Osteocyte (in vitro differentiated cells): Measurements from ENCODE around the gene WDR6. TPM values are rescaled to one million over a fixed set of nuclear protein-coding genes. Genes with fewer than 3 reads are reported as not detected.

ENCODE experiments used
- DNase-seq: peaks from one replicate; pipeline ENCODE4 v3.0.0; 2021; ENCODE audit warnings: mixed read lengths; ENCODE audit not compliant: unreplicated experiment; ENCODE audit errors: extremely low spot score
- H3K27ac Mint-ChIP-seq: one replicate; pipeline ENCODE4 v1.8.0; 2021; ENCODE audit warnings: mild to moderate bottlenecking, mixed read lengths; ENCODE audit not compliant: unreplicated experiment
- H3K27me3 Mint-ChIP-seq: one replicate; pipeline ENCODE4 v1.8.0; 2021; ENCODE audit warnings: mixed read lengths; ENCODE audit not compliant: unreplicated experiment
- H3K36me3 Mint-ChIP-seq: one replicate; pipeline ENCODE4 v1.8.0; 2021; ENCODE audit warnings: mixed read lengths; ENCODE audit not compliant: unreplicated experiment
- H3K4me1 Mint-ChIP-seq: one replicate; pipeline ENCODE4 v1.8.0; 2021; ENCODE audit warnings: mixed read lengths; ENCODE audit not compliant: unreplicated experiment
- H3K4me3 Mint-ChIP-seq: one replicate; pipeline ENCODE4 v1.8.0; 2021; ENCODE audit warnings: mild to moderate bottlenecking, moderate library complexity, mixed read lengths; ENCODE audit not compliant: unreplicated experiment
- H3K9me3 Mint-ChIP-seq: one replicate; pipeline ENCODE4 v1.8.0; 2021; ENCODE audit warnings: mixed read lengths; ENCODE audit not compliant: unreplicated experiment
- CTCF ChIP-seq: fragments of 200-600 bp; sonication (generic); IDR thresholded peaks from 2 replicates; pipeline ENCODE4 v1.5.0; 2021; ENCODE audit warnings: antibody characterized with exemption, mild to moderate bottlenecking, moderate library complexity
- total RNA-seq: library from RNA; stranded (reverse); gene quantifications from 2 replicates; pipeline ENCODE4 v1.2.1, GENCODE V29; 2021

WDR6 gene
- total RNA-seq, 1 donor from 2014 or later = 236 TPM

GRCh38 chr3:48984663-48985062 lies 22.5 kb upstream of the WDR6 start:
- DNase-seq = no peak
- no peak overlapping the region for H3K27ac Mint-ChIP-seq
- no peak for TF ChIP-seq CTCF
- peaks cover 32% of the 10 kb centered on the region for H3K36me3 Mint-ChIP-seq
- H3K4me1 Mint-ChIP-seq = peaks cover 10% of the 10 kb centered on the region
- no peak overlapping the region for H3K4me3 Mint-ChIP-seq
- H3K9me3 Mint-ChIP-seq = no peaks in the 10 kb centered on the region
- no peaks in the 10 kb centered on the region for H3K27me3 Mint-ChIP-seq

GRCh38 chr3:48985831-48986376 lies 21.3 kb upstream of the WDR6 start:
- peaks cover 14% of the 10 kb centered on the region for H3K4me1 Mint-ChIP-seq
- H3K9me3 Mint-ChIP-seq = no peaks in the 10 kb centered on the region
- H3K36me3 Mint-ChIP-seq = peaks cover 24% of the 10 kb centered on the region
- H3K27ac Mint-ChIP-seq = no peak overlapping the region
- no peak overlapping the region for H3K4me3 Mint-ChIP-seq
- H3K27me3 Mint-ChIP-seq = no peaks in the 10 kb centered on the region
- no peak for DNase-seq
- TF ChIP-seq CTCF = no peak

GRCh38 chr3:48989126-48989795 lies 17.9 kb upstream of the WDR6 start:
- Mint-ChIP-seq H3K27ac (peak overlapping the region; percentile 94), H3K4me1 (peaks cover 27% of the 10 kb centered on the region), H3K9me3 (no peaks in the 10 kb centered on the region), H3K27me3 (no peaks in the 10 kb centered on the region), H3K4me3 (peak overlapping the region; percentile 86), H3K36me3 (peaks cover 5% of the 10 kb centered on the region)
- no peak for DNase-seq
- no peak for TF ChIP-seq CTCF

- TF ChIP-seq CTCF = peak; percentile 42
- peaks cover 28% of the 10 kb centered on the region for H3K4me1 Mint-ChIP-seq
- peak within 1 kb of the TSS; percentile 94 for H3K27ac Mint-ChIP-seq
- peak; percentile 94 for DNase-seq
- no peaks in the 10 kb centered on the region for H3K27me3 Mint-ChIP-seq
- H3K4me3 Mint-ChIP-seq = peak within 1 kb of the TSS; percentile 86
- peaks cover 9% of the 10 kb centered on the region for H3K36me3 Mint-ChIP-seq
- no peaks in the 10 kb centered on the region for H3K9me3 Mint-ChIP-seq
Measured at GRCh38 chr3:48989796-48990635, 17.2 kb upstream of the WDR6 start, which contains the start of gene P4HTM. Gene P4HTM, plus strand, starts transcription at chr3:48990241. Its CDS starts 16 bp downstream, at chr3:48990257.
